ENCODE measurements around the gene SYT17.

DNA sequence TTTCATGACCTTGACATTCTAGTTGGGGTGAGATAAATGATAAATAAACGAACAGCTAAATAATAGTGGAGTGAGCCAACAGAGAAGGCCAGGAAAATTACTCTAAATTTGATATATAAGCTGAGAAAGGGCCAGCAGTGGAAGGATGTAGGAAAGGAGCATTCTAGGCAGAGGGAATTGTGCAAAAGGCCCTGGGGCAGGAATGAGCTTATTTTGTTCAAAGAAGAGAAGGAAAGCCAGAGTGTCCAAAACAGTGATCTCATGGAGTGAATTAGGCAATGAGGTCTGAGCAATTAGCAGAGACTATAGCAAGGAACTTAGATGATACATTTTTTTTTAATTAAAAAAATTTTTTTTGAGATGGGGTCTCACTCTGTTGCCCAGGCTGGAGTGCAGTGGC lies 74.1 kb downstream of the SYT17 start:
- TF ChIP-seq SMC3 (IDR thresholded peaks at IDR 0.05) (no peak), HOXA7 (CRISPR knock-in tag; IDR thresholded peaks at IDR 0.05) (no peak), HDAC2 (IDR thresholded peaks at IDR 0.05) (no peak), POLR2A (IDR thresholded peaks at IDR 0.05; ENCODE audit: low read length) (no peak), RARB (CRISPR knock-in tag; IDR thresholded peaks at IDR 0.05) (no peak)
- TF ChIP-seq, protein P1, sequence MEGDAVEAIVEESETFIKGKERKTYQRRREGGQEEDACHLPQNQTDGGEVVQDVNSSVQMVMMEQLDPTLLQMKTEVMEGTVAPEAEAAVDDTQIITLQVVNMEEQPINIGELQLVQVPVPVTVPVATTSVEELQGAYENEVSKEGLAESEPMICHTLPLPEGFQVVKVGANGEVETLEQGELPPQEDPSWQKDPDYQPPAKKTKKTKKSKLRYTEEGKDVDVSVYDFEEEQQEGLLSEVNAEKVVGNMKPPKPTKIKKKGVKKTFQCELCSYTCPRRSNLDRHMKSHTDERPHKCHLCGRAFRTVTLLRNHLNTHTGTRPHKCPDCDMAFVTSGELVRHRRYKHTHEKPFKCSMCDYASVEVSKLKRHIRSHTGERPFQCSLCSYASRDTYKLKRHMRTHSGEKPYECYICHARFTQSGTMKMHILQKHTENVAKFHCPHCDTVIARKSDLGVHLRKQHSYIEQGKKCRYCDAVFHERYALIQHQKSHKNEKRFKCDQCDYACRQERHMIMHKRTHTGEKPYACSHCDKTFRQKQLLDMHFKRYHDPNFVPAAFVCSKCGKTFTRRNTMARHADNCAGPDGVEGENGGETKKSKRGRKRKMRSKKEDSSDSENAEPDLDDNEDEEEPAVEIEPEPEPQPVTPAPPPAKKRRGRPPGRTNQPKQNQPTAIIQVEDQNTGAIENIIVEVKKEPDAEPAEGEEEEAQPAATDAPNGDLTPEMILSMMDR (IDR thresholded peaks at IDR 0.05): no peak
- TF ChIP-seq, protein P2, sequence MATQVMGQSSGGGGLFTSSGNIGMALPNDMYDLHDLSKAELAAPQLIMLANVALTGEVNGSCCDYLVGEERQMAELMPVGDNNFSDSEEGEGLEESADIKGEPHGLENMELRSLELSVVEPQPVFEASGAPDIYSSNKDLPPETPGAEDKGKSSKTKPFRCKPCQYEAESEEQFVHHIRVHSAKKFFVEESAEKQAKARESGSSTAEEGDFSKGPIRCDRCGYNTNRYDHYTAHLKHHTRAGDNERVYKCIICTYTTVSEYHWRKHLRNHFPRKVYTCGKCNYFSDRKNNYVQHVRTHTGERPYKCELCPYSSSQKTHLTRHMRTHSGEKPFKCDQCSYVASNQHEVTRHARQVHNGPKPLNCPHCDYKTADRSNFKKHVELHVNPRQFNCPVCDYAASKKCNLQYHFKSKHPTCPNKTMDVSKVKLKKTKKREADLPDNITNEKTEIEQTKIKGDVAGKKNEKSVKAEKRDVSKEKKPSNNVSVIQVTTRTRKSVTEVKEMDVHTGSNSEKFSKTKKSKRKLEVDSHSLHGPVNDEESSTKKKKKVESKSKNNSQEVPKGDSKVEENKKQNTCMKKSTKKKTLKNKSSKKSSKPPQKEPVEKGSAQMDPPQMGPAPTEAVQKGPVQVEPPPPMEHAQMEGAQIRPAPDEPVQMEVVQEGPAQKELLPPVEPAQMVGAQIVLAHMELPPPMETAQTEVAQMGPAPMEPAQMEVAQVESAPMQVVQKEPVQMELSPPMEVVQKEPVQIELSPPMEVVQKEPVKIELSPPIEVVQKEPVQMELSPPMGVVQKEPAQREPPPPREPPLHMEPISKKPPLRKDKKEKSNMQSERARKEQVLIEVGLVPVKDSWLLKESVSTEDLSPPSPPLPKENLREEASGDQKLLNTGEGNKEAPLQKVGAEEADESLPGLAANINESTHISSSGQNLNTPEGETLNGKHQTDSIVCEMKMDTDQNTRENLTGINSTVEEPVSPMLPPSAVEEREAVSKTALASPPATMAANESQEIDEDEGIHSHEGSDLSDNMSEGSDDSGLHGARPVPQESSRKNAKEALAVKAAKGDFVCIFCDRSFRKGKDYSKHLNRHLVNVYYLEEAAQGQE (IDR thresholded peaks at IDR 0.05): no peak
- TF ChIP-seq, protein P3, sequence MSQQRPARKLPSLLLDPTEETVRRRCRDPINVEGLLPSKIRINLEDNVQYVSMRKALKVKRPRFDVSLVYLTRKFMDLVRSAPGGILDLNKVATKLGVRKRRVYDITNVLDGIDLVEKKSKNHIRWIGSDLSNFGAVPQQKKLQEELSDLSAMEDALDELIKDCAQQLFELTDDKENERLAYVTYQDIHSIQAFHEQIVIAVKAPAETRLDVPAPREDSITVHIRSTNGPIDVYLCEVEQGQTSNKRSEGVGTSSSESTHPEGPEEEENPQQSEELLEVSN (IDR thresholded peaks at IDR 0.05; ENCODE audit: borderline replicate concordance, low read depth): no peak
- TF ChIP-seq, protein P4, sequence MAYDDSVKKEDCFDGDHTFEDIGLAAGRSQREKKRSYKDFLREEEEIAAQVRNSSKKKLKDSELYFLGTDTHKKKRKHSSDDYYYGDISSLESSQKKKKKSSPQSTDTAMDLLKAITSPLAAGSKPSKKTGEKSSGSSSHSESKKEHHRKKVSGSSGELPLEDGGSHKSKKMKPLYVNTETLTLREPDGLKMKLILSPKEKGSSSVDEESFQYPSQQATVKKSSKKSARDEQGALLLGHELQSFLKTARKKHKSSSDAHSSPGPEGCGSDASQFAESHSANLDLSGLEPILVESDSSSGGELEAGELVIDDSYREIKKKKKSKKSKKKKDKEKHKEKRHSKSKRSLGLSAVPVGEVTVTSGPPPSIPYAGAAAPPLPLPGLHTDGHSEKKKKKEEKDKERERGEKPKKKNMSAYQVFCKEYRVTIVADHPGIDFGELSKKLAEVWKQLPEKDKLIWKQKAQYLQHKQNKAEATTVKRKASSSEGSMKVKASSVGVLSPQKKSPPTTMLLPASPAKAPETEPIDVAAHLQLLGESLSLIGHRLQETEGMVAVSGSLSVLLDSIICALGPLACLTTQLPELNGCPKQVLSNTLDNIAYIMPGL (CRISPR knock-in tag; IDR thresholded peaks at IDR 0.05; ENCODE audit: borderline replicate concordance): no peak
- TF ChIP-seq, protein P5, sequence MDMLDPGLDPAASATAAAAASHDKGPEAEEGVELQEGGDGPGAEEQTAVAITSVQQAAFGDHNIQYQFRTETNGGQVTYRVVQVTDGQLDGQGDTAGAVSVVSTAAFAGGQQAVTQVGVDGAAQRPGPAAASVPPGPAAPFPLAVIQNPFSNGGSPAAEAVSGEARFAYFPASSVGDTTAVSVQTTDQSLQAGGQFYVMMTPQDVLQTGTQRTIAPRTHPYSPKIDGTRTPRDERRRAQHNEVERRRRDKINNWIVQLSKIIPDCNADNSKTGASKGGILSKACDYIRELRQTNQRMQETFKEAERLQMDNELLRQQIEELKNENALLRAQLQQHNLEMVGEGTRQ (IDR thresholded peaks at IDR 0.05): no peak

Data from A549 (cell line).